Activated gamma-delta T cell treated with anti-CD3 and anti-CD28 coated beads, Interleukin-2, amount 50 U/mL, for 16 hours (primary cell): ENCODE results near the gene SPINT3.

Source experiments
- DNase-seq: peaks from one replicate; pipeline ENCODE4 v3.0.0-alpha.2; 2020; ENCODE audit warnings: low read depth

The SPINT3 gene, protein sequence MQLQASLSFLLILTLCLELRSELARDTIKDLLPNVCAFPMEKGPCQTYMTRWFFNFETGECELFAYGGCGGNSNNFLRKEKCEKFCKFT

DNA sequence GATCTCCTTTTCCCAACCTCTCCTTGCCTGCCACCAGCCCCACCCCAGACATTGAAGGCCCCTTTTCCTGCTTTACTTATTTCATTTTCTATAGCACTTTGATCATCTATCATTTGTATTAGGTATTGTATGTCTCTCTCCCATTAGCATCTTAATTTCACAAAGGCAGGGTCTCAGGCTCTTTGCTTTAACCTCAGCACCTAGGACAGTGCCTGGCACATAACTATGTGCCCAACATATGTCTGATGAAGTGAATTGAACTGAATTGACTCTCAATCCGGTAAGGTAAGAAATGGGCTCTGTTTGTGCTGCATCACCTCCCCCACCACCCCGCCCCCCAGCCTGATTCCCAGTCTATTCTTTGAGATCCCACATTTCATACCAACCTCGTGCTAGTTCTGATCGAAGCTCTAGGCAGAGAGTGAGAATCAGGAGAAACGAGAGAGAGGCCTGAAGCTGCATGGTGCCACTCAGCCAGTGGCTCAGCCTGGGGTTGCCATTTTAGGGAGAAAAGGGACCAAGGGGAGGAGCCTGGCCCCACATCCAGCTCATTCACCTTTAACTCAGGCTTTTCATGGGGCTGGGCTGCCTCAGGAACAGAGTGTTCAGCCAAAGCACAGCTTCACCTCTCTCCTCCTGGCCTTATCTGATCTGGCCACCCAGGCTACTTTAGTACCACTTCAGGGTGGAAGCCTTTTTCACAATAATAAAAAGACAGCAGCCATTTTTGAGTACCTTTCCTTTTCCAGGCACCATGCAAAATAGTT, at the start of gene SPINT3:
Gene SPINT3, minus strand, starts transcription at position 476 of the 767 bp plus-strand sequence. Its CDS starts 14 bp downstream, at position 462.
- DNase-seq = no peak

DNA sequence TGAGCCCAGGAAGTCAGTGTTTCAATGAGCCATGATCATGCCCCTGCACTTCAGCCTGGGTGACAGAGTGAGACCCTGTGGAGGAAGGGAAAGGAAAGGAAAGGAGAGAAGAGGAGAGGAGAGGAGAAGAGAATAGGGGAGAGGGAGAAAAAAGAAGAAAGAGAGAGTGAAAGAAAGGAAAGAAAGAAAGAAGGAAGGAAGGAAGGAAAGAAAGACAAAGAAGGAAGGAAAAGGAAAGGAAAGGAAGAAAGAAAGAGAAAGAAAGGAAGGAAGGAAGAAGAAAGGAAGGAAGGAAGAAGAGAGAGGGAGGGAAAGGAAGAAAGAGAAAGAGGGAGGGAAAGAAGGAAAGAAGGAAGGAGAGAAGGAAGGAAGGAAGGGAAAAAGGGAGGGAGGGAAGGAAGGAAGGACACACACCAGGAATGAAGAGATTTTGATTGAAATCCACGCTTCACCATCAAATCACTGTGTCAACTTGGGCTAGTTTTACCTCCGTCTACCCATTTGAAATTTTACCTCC, 49.4 kb upstream of the SPINT3 start:
- no peak for DNase-seq

DNA sequence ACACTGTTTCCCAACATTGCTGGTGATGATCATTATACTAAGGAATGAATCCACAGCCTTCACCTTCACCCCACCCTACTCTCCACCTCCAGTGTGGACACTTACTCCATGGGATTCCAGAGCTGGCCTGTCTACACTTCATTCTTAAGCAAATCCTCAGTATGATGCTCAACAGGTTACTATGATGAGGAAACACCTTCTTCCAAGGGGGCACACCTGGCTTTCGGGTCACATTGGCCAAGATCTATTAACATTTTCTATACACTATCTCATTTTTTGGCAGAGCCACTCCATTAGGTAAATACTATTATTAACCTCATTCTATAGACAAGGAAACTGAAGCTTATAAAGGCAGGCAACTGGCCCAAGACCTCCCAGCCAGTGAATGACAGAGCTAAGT, 39.8 kb upstream of the SPINT3 start:
- DNase-seq = no peak

DNA sequence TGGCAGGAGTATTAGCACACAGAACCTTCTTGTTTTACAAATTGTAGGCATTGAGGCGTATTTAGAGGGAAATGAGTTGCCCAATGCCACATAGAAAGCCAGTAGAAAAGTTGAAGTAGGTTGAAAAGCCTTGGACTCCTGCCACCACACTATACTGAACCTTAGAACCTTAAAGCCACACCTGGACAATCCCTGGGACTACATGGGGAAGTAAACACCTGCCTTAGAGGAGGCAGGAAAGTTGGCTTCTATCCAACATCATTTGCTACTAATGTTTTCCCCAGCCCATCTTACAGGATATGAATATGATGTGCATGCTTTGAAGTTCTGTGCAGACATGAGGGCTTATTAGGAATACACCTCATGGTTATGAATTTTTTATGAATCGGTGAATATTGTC, 37.0 kb upstream of the SPINT3 start:
- no peak for DNase-seq

DNA sequence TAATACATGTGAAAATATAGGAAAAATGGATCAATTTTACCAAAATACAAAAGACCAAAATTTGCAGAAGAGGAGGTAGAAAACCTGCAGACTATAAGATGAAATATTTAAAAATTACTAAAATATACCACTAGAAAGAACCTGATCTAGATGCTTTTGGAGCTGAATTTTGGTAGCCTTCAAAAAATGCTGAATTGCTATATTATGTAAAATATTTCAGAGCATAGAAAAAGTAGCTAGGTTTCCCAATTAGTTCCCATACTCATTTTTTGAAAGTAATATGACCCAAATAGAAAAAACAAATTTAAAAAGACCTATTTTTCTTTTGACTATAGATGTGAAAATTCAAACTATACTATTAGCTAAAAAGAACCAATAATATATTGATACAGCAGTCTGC, 35.3 kb upstream of the SPINT3 start:
- no peak for DNase-seq

DNA sequence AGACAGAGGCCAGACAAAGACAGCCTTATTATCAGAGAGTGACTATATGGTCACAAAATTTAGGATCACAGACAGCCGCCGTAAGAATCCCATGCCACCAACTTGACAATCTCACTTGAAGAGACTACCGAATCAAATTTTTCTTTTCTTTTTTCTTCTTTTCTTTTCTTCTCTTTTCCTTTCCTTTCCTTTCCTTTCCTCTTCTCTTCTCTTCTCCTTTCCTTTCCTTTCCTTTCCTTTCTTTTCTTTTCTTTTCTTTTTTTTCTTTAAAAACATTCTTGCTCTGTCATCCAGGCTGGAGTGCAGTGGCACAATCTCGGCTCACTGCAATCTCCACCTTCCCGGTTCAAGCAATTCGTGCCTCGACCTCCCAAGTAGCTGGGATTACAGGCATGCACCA, 33.0 kb upstream of the SPINT3 start:
- no peak for DNase-seq

DNA sequence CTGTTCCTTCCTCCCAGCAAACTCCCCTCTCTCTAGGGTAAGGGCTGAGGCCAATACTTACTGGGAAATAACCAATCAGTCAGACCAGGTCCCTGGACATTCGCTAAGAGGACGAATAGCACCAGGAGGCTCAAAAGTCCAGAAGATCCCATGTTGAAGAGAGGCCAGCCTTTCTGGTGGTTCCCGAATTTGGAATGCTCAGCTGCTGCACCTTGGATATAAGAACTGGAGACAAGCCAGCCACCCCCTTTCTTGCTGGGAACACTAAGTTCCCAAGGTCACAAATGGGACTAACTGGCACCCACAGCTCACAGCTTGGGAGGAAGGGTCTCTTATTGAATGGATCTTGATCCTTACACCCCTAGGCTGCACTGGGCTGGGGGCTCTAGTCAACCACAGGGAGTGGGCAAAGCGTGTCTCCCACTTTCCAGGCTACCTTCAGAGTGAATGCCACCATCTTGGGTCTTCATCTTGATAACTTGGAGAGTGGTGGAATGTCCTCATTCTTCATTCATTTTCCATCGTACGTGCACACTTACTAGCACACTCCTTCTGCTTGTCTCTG, 31.9 kb upstream of the SPINT3 start, which contains the start of gene EPPIN:
Gene EPPIN, minus strand, starts transcription at position 196 of the 565 bp plus-strand sequence. Its CDS starts 44 bp downstream, at position 152.
- no peak for DNase-seq

DNA sequence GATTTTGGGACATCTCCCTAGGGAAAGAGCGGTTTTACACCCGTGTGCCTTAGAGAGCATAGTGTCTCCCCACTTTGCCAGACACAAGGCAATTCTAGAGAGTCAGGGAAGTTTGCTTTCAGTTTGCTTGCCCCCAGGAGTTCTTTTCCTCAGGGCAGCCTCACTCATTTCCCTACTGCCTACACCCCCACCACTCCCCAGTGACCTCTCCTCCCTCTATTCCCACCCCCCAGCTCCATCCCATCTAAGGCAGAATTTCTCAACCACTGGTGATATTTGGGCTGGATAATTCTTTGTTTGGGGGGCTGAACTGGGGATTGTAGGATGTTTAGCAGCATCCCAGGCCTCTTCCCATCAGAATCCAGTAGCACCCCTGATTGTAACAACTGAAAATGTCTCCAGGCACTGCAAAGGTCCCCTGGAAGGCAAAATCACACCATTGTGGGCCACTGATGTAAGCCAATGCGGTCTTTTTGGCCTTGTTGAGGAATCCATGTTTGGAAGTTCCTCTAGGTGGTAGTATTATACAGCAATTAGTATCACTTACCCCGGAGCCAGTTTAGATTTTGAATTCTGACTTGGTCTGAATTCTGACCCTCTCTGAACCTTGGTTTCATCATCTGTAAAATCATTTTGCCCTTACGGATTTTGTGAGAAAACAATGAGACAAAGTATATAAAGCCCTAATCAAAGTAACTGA, 30.5 kb upstream of the SPINT3 start:
- DNase-seq = no peak

DNA sequence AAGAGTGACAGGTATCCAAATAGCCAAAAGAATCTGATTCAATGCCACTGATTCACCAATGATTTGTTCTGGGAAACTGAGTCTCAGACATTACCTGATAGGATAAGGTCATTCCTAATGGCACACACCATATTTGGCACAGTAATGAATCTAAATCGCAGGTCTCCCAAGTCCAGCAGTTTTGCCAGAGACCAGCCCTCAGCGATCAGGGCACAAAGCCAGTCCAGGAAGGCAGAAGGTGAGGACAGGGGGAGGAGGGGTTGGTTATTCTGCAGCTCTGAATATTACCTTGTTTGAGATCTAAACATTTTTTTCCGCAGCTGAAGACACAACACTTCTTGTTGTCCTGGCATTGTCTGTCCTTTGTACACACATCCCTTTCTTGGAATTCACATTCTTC, 29.9 kb upstream of the SPINT3 start:
- DNase-seq = no peak

DNA sequence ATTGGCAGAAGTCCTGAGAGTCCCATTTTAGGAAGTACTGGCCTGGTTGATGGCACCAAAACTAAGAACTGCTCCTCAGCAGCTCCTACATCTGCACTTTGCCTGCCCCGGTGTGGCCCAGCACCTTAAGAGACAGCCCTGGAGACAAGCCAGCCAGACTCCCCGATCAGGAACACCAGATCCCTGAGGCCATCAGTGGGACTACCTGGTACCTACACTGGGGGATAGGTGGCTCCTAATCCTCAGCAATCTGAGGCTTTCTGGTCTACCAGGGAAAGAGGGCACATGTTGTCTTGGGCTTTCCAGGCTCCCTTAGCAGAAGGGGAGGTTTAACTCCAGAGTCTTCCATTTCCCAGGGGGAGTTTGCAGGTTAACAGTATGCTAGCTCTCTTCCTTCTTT, 24.0 kb upstream of the SPINT3 start, which contains the start of gene WFDC6:
Gene WFDC6, minus strand, starts transcription at position 101 of the 400 bp plus-strand sequence. Its CDS starts 75 bp downstream, at position 26.
- DNase-seq = no peak

DNA sequence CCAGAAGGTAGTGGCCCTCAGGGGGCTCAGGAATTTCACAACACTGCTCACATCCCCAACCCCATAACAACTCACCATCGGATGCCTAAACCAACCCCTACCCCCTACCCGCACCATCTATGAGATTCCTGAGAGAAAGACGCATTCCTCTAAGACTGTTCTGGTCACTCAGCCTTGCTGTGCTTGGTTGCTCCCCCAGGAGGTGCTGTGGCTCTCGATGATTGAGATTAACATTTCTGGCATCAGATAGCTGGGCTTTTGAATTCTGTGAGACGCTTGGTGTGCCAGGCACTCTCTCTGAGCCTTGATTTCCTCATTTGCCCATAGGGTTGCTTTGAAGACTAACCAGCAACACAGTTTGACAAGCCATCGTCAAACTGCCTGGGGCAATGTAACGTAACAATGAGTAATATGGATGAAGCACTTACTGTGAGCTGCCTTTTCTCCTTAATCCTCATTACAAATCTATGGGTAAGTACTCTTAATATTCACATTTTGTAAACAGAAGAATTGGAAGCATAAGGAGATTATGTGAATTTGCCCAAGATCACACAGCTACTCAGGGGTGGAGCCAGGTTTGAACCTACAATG, 22.9 kb upstream of the SPINT3 start:
- DNase-seq = no peak

DNA sequence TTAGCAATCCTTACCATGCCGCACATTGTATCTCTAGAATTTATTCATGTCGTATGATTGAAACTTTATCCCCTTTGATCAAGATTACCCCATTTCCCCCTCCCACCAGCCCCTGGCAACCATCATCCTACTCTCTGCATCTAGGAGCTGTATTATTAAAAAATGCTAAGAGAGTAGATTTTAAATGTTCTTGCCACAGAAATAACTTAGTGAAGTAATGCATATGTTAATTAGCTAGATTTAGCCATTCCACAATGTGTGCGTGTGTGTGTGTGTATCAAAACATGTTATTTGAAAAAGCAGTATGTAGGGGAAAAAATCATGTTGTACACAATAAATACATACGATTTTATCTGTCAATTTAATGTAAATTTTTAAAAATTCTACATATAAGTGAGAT, 11.9 kb upstream of the SPINT3 start:
- no peak for DNase-seq

DNA sequence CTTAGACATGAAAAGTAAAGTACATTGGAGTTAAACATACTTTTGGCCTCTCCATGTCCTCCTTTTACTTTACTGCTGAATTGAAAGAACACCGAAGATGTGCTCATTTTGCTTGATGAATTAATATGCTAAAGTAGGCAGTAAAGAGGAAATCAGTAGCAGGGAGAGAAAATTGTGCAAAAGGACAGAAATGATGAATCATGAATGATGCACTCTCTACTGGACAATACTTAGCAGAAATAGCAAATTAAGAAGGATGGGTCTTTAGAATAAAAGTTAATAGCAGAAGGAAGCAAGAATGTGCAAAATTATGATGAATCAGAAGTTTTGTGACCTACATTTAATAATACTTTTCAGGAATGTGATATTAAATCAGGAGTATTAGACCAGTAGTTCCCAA, 8.4 kb upstream of the SPINT3 start:
- DNase-seq = no peak

DNA sequence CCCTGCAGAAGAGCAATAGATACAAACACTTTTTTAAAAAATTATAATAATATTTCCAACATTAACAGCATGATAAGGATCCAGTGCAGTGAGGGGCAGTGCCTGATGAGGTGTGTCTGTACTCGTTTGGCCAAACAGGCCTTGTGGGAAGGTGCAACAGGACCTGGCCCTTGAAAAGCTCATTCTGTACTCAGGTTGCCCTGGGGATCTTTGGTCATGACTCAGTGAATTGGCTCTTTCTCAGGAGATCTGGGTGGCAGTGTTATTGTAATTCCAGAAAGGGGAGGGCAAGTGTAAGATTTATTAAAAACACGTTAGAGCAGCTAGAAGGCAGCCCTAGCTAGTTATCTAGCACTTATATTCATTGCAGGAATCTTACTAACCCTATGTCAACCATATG, 2.9 kb upstream of the SPINT3 start:
- DNase-seq = no peak

DNA sequence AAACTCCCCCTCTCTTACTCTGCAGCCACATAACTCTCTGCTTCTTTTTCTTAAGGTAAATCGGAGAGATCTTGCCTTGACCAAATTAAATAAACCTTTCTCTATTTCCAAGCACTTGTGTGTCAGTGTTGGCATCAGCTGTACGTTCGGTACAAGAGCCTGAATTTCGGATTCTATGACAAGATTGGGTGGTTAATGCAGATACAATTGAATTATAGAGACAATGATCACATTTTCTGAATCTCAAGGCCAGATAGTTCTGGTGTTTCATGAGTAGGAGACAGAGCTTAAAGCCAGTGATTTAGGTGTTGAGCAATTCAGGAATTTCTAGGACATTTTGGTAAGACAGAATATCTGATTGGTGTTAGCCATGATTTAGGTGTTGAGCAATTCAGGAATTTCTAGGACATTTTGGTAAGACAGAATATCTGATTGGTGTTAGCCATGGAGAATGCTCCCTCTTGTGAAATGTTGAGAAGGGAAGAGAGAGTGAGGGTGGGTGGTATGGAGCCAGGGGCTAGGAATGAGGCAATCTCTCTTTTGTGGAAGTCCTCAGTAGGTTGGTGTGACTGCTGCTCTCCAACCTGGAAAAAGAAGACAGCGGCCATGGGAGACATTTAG, 5.1 kb downstream of the SPINT3 start:
- no peak for DNase-seq

DNA sequence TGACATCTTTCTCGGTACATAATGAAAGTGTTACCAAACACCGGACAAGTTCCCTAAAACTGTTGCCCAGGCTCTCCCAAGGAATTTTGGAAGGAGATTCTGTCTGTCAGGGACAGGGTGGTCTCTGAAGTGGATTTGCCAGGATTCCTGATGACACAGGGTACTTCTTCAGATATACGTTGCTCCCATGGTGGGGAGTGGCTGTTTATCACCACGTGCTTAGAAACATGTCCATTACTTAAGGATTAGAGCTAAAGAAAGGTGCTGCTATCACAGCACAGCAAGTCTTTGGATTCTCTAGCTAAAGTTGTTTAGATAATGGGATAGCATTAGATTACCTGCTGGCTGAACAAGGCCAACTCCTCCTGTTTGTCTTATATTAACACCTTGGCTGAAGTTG, 6.3 kb downstream of the SPINT3 start:
- DNase-seq = no peak

DNA sequence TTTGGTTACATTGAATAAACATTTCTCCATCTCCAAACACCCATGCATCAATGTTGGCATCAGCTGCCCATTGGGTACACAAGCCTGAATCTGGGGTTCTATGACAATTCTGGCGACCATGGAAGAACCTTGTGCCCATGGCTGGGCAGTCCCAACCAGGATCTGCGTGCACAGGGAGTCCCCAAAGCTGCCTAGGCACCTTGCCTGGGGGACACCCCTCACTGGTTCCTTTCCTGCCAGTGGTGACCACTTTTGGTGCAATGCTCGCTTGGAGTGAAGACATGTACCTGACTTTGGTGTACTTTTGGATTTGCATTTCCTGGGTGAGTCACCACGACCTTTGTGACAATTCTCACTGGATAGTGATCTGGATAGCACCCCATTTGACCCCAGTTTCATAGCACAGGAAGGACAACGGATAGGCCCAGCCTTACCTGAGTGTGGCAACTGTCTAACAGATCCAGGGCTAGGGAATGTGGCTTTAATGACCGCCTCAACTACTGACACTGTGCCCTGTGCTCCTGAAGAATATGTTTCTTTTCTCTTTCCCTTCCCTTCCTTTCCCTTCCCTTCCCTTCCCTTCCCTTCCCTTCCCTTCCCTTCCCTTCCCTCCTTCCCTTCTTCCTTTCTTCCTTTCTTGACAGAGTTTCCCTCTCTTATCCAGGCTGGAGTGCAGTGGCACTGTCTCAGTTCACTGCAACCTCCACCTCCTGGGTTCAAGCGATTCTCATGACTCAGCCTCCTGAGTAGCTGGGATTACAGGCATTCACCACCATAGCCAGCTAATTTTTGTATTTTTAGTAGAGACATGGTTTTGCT, 7.1 kb downstream of the SPINT3 start:
- no peak for DNase-seq

DNA sequence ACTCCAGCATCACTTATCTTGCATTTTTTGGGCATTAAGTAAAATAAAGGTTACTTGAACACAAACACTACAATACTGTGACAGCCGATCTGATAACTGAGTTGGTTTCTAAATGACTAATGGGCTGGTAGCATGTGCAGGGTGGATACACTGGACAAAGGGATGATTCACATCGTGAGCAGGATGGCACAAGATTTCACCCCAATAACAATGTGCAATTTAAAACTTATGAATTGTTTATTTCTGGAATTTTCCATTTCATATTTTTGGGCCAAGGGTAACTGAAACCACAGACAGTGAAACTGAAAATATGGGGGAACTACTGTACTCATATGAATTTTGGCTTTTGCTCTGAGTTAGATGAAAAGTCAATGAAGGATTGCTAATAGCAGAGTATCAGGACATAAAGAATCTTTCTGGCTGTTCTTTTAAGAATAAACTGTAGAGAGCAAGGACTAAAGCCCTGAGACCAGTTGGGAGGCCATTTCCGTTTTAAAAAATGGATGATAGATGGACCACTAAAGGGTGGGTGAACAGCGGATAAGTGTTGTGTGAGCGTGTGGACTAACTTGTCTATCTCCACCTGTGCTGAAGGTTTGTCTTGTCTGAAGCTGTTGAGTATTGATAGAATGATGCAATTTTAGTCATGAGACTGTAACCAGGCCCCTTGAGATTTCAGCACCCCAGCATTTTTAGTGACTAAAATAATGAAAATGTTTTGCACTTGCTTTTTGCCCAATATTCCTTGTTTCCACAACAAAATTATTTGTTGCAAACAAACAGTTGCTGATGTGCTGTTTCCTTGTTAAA, 8.2 kb downstream of the SPINT3 start:
- DNase-seq = no peak

DNA sequence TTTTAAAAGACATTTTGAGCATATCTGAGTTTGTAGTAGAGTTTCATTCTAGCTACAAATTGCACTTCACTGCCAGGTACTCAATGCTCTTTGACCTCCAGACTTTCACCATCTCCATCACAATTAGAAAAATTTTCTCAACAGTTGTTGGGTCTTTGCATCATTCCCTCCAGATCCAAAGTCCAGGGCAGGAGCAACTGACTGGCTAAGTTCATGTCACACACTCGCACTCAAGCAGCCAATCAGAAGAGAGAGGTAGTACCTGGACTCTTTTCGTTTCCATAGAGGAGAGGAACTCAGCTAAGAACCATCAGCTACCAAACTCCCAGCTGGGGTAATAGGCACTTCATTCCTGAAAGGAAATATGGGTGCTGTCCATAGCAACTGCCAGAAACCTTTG, 9.0 kb downstream of the SPINT3 start:
- DNase-seq = no peak

DNA sequence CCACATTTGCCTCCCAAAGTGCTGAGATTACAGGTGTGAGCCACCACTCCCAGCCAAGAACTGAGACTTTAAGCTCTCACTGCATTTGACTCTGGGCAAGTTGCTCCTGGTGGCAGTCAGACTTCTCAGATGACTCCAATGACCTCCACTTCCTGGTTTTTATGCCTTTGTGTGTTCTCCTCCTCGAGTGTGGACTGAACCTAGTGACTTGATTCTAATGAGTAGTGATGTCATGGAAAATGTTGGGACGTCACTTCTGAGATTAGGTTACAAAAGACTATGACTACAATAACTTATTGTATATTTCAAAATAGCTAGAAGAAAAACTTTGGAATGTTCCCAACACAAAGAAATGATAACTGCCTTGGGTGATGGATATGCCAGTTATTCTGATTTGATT, 12.0 kb downstream of the SPINT3 start:
- DNase-seq = no peak
